GM12891 (cell line): ENCODE data around the gene GGPS1.

Experiments used
- POLR2A ChIP-seq: IDR thresholded peaks from 2 replicates; pipeline ENCODE4 v1.6.1; 2011; ENCODE audit warnings: low read depth, low read length, control low read depth
- SPI1 ChIP-seq: IDR thresholded peaks from 2 replicates; pipeline ENCODE4 v1.6.1; 2011; ENCODE audit warnings: low read depth, low read length, control low read depth

DNA sequence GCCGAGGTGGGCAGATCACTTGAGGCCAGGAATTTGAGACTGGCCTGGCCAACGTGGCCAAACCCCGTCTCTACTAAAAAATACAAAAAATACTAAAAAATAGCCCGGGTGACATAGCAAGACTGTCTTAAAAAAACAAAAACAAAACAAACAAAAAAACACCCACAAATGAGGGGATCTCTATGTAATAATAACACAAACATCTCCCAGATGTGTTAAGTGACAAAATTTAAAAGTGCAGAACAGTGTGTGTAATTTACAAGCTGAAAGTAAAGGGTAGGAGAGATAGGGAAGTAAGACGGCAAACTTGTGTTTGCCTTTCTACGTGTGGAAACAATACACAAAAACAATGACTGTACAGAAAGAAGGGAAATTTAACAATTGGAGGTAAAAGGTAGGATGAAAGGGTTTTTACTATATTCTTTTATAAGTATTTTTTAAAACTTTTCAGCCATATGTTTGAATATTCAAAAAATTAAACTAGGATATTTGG is 36.7 kb upstream of the GGPS1 start:
- TF ChIP-seq SPI1 (no peak), POLR2A (no peak)
